ENCODE measurements around the gene MTCL1. TPM values are rescaled to one million over a fixed set of nuclear protein-coding genes. Genes with fewer than 3 reads are reported as not detected.

Gene MTCL1
- total RNA-seq, 2 donors from 2014 or later = 11.2 to 73.1 TPM

DNA sequence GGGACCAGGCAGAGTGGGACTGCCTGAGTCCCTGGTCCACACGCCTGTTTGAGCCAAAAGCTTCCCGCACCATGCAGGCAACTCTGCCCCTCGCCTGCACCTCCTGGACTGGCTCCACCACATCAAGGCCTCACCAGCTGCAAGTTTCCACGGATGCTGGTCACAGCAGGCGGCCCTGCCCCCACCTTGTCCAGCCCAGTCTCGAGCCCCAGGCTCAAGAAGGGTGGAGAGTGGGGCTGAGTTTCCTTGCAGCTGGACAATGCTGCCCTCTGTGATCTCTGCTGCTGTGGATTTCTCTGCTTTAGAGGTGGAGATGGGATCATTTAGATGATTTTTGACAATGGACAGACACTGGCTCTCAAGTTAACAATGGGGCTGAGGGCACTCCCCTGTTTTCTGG is 74.9 kb downstream of the MTCL1 start:
- TF ChIP-seq POLR2A (IDR thresholded peaks at IDR 0.05) (no peak), POLR2AphosphoS5 (IDR thresholded peaks at IDR 0.05) (no peak)
- TF ChIP-seq, protein P1, sequence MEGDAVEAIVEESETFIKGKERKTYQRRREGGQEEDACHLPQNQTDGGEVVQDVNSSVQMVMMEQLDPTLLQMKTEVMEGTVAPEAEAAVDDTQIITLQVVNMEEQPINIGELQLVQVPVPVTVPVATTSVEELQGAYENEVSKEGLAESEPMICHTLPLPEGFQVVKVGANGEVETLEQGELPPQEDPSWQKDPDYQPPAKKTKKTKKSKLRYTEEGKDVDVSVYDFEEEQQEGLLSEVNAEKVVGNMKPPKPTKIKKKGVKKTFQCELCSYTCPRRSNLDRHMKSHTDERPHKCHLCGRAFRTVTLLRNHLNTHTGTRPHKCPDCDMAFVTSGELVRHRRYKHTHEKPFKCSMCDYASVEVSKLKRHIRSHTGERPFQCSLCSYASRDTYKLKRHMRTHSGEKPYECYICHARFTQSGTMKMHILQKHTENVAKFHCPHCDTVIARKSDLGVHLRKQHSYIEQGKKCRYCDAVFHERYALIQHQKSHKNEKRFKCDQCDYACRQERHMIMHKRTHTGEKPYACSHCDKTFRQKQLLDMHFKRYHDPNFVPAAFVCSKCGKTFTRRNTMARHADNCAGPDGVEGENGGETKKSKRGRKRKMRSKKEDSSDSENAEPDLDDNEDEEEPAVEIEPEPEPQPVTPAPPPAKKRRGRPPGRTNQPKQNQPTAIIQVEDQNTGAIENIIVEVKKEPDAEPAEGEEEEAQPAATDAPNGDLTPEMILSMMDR (IDR thresholded peaks at IDR 0.05) = no peak
- Histone ChIP-seq H3K4me3 (no peak overlapping the region), H3K36me3 (no peaks in the 10 kb centered on the region), H3K27me3 (replicated peaks; ENCODE audit: insufficient read depth) (no peaks in the 10 kb centered on the region), H3K4me1 (replicated peaks) (no peaks in the 10 kb centered on the region), H3K27ac (no peak overlapping the region), H3K9me3 (no peaks in the 10 kb centered on the region)
- intact Hi-C loops (cut with DNase I) = no loop called here
- 88% methylated on average over 6 of the region's 6 CpGs for WGBS
- DNase-seq (ENCODE audit: low spot score) = no peak

DNA sequence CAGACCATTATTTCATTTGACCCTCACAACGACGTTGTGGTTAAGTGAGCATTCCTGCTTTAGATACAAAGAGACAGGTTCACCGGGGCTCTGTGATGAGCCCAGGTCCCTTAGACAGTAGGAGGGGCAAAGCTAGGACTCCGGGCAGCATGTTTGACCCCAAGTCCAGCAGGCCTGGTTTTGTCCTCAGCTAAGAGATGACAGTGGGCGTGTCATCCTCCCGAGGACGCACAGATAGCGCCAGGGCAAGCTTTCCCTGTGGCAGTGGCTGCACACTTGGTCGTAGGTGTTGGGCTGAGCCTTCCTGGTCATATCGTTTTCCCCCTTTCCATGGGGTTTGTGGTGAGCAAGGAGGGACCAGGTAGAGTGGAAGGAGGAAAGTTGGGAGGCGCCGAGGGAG is 76.3 kb downstream of the MTCL1 start:
- no peak for TF ChIP-seq POLR2A (IDR thresholded peaks at IDR 0.05)
- TF ChIP-seq POLR2AphosphoS5 (IDR thresholded peaks at IDR 0.05) = no peak
- TF ChIP-seq, protein P1 (IDR thresholded peaks at IDR 0.05) = no peak
- Histone ChIP-seq H3K36me3 (no peaks in the 10 kb centered on the region), H3K27ac (no peak overlapping the region), H3K27me3 (replicated peaks; ENCODE audit: insufficient read depth) (no peaks in the 10 kb centered on the region), H3K4me3 (no peak overlapping the region), H3K4me1 (replicated peaks) (no peaks in the 10 kb centered on the region), H3K9me3 (no peaks in the 10 kb centered on the region)
- 81% methylated on average over 12 of the region's 12 CpGs for WGBS
- no peak for DNase-seq (ENCODE audit: low spot score)
- intact Hi-C loops (cut with DNase I) = no loop called here

DNA sequence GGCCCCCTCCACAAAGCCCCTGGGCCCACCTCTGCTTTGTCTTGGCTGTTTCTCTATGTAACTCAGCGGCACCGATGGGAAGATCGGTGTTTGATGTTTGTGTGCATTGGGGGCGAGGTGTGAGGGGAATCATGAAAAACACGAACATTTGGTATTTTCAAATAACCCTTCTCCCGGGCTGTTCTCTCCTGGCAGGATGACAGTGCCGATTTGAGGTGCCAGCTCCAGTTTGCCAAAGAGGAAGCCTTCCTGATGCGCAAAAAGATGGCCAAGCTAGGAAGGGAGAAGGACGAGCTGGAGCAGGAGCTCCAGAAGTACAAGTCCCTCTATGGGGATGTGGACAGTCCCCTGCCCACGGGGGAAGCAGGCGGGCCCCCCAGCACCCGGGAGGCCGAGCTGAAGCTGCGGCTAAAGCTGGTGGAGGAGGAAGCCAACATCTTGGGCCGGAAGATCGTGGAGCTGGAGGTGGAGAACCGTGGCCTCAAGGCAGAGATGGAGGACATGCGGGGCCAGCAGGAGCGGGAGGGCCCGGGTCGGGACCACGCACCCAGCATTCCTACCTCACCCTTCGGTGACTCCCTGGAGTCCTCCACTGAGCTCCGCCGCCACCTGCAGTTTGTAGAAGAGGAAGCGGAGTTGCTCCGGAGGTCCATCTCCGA is 78.1 kb downstream of the MTCL1 start:
- no peak overlapping the region for H3K4me3 ChIP-seq
- H3K36me3 ChIP-seq = no peaks in the 10 kb centered on the region
- intact Hi-C loops (cut with DNase I) = no loop called here
- WGBS = 93% methylated on average over 28 of the region's 28 CpGs
- no peak overlapping the region for H3K27ac ChIP-seq
- TF ChIP-seq POLR2A (IDR thresholded peaks at IDR 0.05) (no peak), POLR2AphosphoS5 (IDR thresholded peaks at IDR 0.05) (no peak)
- TF ChIP-seq, protein P1 (IDR thresholded peaks at IDR 0.05) = no peak
- no peak for DNase-seq (ENCODE audit: low spot score)
- H3K9me3 ChIP-seq = no peaks in the 10 kb centered on the region
- no peaks in the 10 kb centered on the region for H3K27me3 ChIP-seq (replicated peaks; ENCODE audit: insufficient read depth)
- H3K4me1 ChIP-seq (replicated peaks) = no peaks in the 10 kb centered on the region

DNA sequence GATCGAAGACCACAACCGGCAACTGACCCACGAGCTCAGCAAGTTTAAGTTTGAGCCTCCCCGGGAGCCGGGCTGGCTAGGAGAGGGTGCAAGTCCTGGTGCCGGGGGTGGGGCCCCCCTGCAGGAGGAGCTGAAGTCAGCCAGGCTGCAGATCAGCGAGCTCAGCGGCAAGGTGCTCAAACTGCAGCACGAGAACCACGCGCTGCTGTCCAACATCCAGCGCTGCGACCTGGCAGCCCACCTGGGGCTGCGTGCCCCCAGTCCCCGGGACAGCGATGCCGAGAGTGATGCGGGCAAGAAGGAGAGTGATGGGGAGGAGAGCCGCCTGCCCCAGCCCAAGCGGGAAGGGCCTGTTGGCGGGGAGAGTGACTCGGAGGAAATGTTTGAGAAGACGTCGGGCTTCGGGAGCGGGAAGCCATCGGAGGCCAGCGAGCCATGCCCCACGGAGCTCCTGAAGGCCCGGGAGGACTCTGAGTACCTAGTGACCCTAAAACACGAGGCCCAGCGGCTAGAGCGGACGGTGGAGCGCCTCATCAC is 78.7 kb downstream of the MTCL1 start:
- no peak overlapping the region for H3K27ac ChIP-seq
- no peak for DNase-seq (ENCODE audit: low spot score)
- TF ChIP-seq POLR2AphosphoS5 (IDR thresholded peaks at IDR 0.05) = no peak
- no peak for TF ChIP-seq POLR2A (IDR thresholded peaks at IDR 0.05)
- TF ChIP-seq, protein P1 (IDR thresholded peaks at IDR 0.05) = no peak
- WGBS = 95% methylated on average over 35 of the region's 35 CpGs
- H3K36me3 ChIP-seq = no peaks in the 10 kb centered on the region
- no peaks in the 10 kb centered on the region for H3K4me1 ChIP-seq (replicated peaks)
- H3K4me3 ChIP-seq = no peak overlapping the region
- no peaks in the 10 kb centered on the region for H3K27me3 ChIP-seq (replicated peaks; ENCODE audit: insufficient read depth)
- H3K9me3 ChIP-seq = no peaks in the 10 kb centered on the region
- intact Hi-C loops (cut with DNase I) = no loop called here

DNA sequence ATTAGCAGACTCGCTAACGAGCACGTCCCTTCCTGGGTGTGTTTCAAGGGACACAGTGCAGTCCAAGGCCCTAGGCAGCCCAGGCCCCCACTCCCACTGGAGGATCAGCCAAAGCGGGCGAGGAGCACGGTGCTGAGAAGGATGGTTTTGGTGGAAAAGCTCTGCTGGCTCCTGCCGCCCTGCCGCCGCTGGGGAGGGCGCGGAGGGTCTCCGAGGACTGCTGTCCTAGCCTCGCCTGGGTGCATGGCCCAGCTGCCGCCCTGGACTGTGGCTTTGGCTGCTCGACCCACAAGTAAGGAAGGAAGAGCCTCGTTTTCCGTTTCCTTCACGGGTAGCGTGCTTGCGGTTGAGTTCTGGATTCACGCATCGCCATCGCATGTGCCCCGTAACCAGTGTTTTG is 79.9 kb downstream of the MTCL1 start:
- TF ChIP-seq POLR2A (IDR thresholded peaks at IDR 0.05) = no peak
- TF ChIP-seq, protein P1 (IDR thresholded peaks at IDR 0.05) = no peak
- TF ChIP-seq POLR2AphosphoS5 (IDR thresholded peaks at IDR 0.05) = no peak
- no peak overlapping the region for H3K27ac ChIP-seq
- no peak overlapping the region for H3K4me3 ChIP-seq
- no peaks in the 10 kb centered on the region for H3K27me3 ChIP-seq (replicated peaks; ENCODE audit: insufficient read depth)
- no peaks in the 10 kb centered on the region for H3K4me1 ChIP-seq (replicated peaks)
- no peak for DNase-seq (ENCODE audit: low spot score)
- intact Hi-C loops (cut with DNase I) = no loop called here
- no peaks in the 10 kb centered on the region for H3K9me3 ChIP-seq
- no peaks in the 10 kb centered on the region for H3K36me3 ChIP-seq
- WGBS = 97% methylated on average over 24 of the region's 24 CpGs
